ENCODE data around the gene MMUT.

Gene MMUT

DNA sequence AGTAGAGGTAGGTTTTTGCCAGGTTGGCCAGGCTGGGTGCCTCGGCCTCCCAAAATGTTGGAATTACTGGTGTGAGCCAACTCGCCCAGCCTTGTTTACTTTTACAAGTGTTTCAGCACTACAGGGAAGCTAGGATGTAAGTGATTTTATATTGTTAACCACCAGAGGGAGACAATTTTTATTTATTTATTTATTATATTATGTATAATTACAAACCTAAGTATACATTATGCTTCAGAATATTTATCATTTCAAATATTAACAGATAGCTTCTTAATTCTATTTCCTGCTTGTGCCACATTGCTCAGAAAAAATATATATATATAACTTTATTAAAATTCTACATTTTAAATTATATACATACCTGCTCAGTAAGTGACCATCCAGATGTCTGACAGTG lies 9.8 kb downstream of the MMUT start:
- Histone ChIP-seq H4K20me1 (ENCODE audit: insufficient read depth, low read length) (no peaks in the 10 kb centered on the region), H3K79me2 (ENCODE audit: insufficient read depth, low read length) (0 out of 2 replicates have a peak, but pooled peaks cover 4% of the 10 kb centered on the region), H3K4me2 (ENCODE audit: insufficient read depth, low read length) (no peak overlapping the region), H3K4me1 (ENCODE audit: insufficient read depth, low read length) (no peaks in the 10 kb centered on the region), H3K4me3 (ENCODE audit: low read depth in 1 of 2, low read length in 2 of 2) (no peak overlapping the region), H3K36me3 (ENCODE audit: insufficient read depth, low read length) (peaks cover 46% of the 10 kb centered on the region), H3K9ac (ENCODE audit: low read depth, low read length) (no peak overlapping the region), H3K27ac (ENCODE audit: low read length) (no peak overlapping the region), H3K27me3 (ENCODE audit: insufficient read depth, low read length, poor library complexity) (no peaks in the 10 kb centered on the region), H3K9me3 (ENCODE audit: insufficient read depth, low read length, severe bottlenecking) (no peaks in the 10 kb centered on the region), H2AFZ (ENCODE audit: low read depth, low read length) (no peak overlapping the region)
- TF ChIP-seq, protein P1, sequence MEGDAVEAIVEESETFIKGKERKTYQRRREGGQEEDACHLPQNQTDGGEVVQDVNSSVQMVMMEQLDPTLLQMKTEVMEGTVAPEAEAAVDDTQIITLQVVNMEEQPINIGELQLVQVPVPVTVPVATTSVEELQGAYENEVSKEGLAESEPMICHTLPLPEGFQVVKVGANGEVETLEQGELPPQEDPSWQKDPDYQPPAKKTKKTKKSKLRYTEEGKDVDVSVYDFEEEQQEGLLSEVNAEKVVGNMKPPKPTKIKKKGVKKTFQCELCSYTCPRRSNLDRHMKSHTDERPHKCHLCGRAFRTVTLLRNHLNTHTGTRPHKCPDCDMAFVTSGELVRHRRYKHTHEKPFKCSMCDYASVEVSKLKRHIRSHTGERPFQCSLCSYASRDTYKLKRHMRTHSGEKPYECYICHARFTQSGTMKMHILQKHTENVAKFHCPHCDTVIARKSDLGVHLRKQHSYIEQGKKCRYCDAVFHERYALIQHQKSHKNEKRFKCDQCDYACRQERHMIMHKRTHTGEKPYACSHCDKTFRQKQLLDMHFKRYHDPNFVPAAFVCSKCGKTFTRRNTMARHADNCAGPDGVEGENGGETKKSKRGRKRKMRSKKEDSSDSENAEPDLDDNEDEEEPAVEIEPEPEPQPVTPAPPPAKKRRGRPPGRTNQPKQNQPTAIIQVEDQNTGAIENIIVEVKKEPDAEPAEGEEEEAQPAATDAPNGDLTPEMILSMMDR (IDR thresholded peaks at IDR 0.05; ENCODE audit: borderline replicate concordance, extremely low read depth, low read length, poor library complexity, severe bottlenecking), result peak; percentile 28
- no peak for TF ChIP-seq EZH2 (IDR thresholded peaks at IDR 0.05; ENCODE audit: borderline replicate concordance, low read depth, low read length, severe bottlenecking)
- DNase-seq, result no peak
- ATAC-seq (ENCODE audit: insufficient read depth, low read depth), result peak; percentile 33; the same call in 1 of the 3 replicates

DNA sequence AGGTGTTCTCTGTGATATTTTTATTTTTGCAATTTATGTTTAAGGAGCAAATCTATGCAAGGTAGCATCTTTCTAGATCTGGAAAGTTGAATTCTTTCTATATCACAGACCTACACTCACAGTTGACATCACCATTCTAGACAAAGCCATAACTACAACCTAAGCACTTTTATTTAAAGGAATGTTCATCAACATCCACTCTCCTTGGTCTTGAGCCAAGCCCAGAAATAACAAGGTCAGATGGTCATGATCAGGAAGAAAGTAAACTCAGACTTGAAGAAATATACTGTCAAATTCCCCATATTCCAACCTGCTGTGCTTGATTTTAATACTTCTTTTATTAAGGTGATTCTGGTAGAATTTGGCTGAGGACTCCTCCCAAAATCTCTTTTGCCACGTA lies 32.2 kb downstream of the MMUT start:
- Histone ChIP-seq H3K9me3 (ENCODE audit: insufficient read depth, low read length, severe bottlenecking) (no peaks in the 10 kb centered on the region), H3K36me3 (ENCODE audit: insufficient read depth, low read length) (peaks cover 31% of the 10 kb centered on the region; the same call in 1 of the 2 replicates), H3K4me1 (ENCODE audit: insufficient read depth, low read length) (no peaks in the 10 kb centered on the region), H3K27ac (ENCODE audit: low read length) (no peak overlapping the region), H3K9ac (ENCODE audit: low read depth, low read length) (no peak overlapping the region), H3K27me3 (ENCODE audit: insufficient read depth, low read length, poor library complexity) (no peaks in the 10 kb centered on the region), H2AFZ (ENCODE audit: low read depth, low read length) (no peak overlapping the region), H3K4me3 (ENCODE audit: low read depth in 1 of 2, low read length in 2 of 2) (no peak overlapping the region), H4K20me1 (ENCODE audit: insufficient read depth, low read length) (no peaks in the 10 kb centered on the region), H3K79me2 (ENCODE audit: insufficient read depth, low read length) (no peaks in the 10 kb centered on the region), H3K4me2 (ENCODE audit: insufficient read depth, low read length) (no peak overlapping the region)
- TF ChIP-seq, protein P1 (IDR thresholded peaks at IDR 0.05; ENCODE audit: borderline replicate concordance, extremely low read depth, low read length, poor library complexity, severe bottlenecking), result no peak
- no peak for TF ChIP-seq EZH2 (IDR thresholded peaks at IDR 0.05; ENCODE audit: borderline replicate concordance, low read depth, low read length, severe bottlenecking)
- no peak for ATAC-seq (ENCODE audit: insufficient read depth, low read depth)
- DNase-seq, result no peak

GRCh38 chr6:49430187-49430586 lies 32.9 kb downstream of the MMUT start:
- H3K27me3 ChIP-seq (ENCODE audit: insufficient read depth, low read length, poor library complexity), result no peaks in the 10 kb centered on the region
- H2AFZ ChIP-seq (ENCODE audit: low read depth, low read length), result no peak overlapping the region
- H3K9me3 ChIP-seq (ENCODE audit: insufficient read depth, low read length, severe bottlenecking), result no peaks in the 10 kb centered on the region
- no peak overlapping the region for H3K4me3 ChIP-seq (ENCODE audit: low read depth in 1 of 2, low read length in 2 of 2)
- H4K20me1 ChIP-seq (ENCODE audit: insufficient read depth, low read length), result no peaks in the 10 kb centered on the region
- no peak overlapping the region for H3K4me2 ChIP-seq (ENCODE audit: insufficient read depth, low read length)
- H3K79me2 ChIP-seq (ENCODE audit: insufficient read depth, low read length), result no peaks in the 10 kb centered on the region
- no peak overlapping the region for H3K9ac ChIP-seq (ENCODE audit: low read depth, low read length)
- no peak for TF ChIP-seq EZH2 (IDR thresholded peaks at IDR 0.05; ENCODE audit: borderline replicate concordance, low read depth, low read length, severe bottlenecking)
- TF ChIP-seq, protein P1 (IDR thresholded peaks at IDR 0.05; ENCODE audit: borderline replicate concordance, extremely low read depth, low read length, poor library complexity, severe bottlenecking), result no peak
- ATAC-seq (ENCODE audit: insufficient read depth, low read depth), result no peak
- H3K4me1 ChIP-seq (ENCODE audit: insufficient read depth, low read length), result no peaks in the 10 kb centered on the region
- DNase-seq, result no peak
- peaks cover 26% of the 10 kb centered on the region; the same call in 1 of the 2 replicates for H3K36me3 ChIP-seq (ENCODE audit: insufficient read depth, low read length)
- no peak overlapping the region for H3K27ac ChIP-seq (ENCODE audit: low read length)

DNA sequence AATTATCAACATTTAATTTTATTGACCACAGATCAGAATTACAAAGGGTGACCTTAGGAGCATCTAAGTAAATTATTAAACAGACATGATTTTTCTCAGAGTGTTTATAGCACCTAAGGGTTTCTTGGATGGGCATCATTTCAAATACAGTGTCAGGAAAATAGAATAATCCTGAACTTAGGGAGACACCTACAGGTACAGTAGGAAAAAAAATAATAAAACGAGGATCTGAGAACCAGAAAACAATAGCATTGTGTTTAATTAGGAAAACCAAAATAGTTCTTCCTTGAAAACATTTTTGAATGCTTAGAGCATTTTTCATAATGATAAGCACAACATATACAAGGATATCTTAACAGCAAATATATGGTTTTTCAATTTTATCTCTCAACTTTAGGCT lies 39.2 kb downstream of the MMUT start:
- ATAC-seq (ENCODE audit: insufficient read depth, low read depth), result no peak
- Histone ChIP-seq H4K20me1 (ENCODE audit: insufficient read depth, low read length) (no peaks in the 10 kb centered on the region), H3K4me3 (ENCODE audit: low read depth in 1 of 2, low read length in 2 of 2) (no peak overlapping the region), H3K36me3 (ENCODE audit: insufficient read depth, low read length) (no peaks in the 10 kb centered on the region), H3K9ac (ENCODE audit: low read depth, low read length) (no peak overlapping the region), H3K4me1 (ENCODE audit: insufficient read depth, low read length) (no peaks in the 10 kb centered on the region), H3K27me3 (ENCODE audit: insufficient read depth, low read length, poor library complexity) (no peaks in the 10 kb centered on the region), H2AFZ (ENCODE audit: low read depth, low read length) (no peak overlapping the region), H3K27ac (ENCODE audit: low read length) (no peak overlapping the region), H3K4me2 (ENCODE audit: insufficient read depth, low read length) (no peak overlapping the region), H3K79me2 (ENCODE audit: insufficient read depth, low read length) (no peaks in the 10 kb centered on the region), H3K9me3 (ENCODE audit: insufficient read depth, low read length, severe bottlenecking) (no peaks in the 10 kb centered on the region)
- DNase-seq, result no peak
- TF ChIP-seq, protein P1 (IDR thresholded peaks at IDR 0.05; ENCODE audit: borderline replicate concordance, extremely low read depth, low read length, poor library complexity, severe bottlenecking), result no peak
- TF ChIP-seq EZH2 (IDR thresholded peaks at IDR 0.05; ENCODE audit: borderline replicate concordance, low read depth, low read length, severe bottlenecking), result no peak
